Gastroesophageal sphincter (tissue), 3 donors: Measurements from ENCODE around the gene CENPF.

Experiments
- EP300 ChIP-seq: sonication (generic); formaldehyde crosslinking; IDR thresholded peaks from one replicate; pipeline ENCODE4 v1.6.1; 2017; ENCODE audit warnings: antibody characterized with exemption, mild to moderate bottlenecking
- POLR2A ChIP-seq, 2 donors: fragments of 450-650 bp; IDR thresholded peaks; one replicate each; pipeline ENCODE4 v1.6.1; 2017; ENCODE audit warnings: antibody characterized with exemption in 2 of 2, mild to moderate bottlenecking in 2 of 2, moderate library complexity in 1 of 2
- POLR2AphosphoS5 ChIP-seq: sonication (generic); formaldehyde crosslinking; IDR thresholded peaks from one replicate; pipeline ENCODE4 v1.6.1; 2017; ENCODE audit warnings: antibody characterized with exemption
- TF ChIP-seq, protein P1 (sequence below), 4 experiments: fragments of 200-600 bp in 2 of 4; fragments of 450-650 bp in 2 of 4; sonication (generic) in 1 of 4; IDR thresholded peaks; one replicate each; pipeline ENCODE4 v1.5.1; 2017 to 2019; ENCODE audit warnings: antibody characterized with exemption in 4 of 4, mild to moderate bottlenecking in 2 of 4, moderate library complexity in 2 of 4

DNA sequence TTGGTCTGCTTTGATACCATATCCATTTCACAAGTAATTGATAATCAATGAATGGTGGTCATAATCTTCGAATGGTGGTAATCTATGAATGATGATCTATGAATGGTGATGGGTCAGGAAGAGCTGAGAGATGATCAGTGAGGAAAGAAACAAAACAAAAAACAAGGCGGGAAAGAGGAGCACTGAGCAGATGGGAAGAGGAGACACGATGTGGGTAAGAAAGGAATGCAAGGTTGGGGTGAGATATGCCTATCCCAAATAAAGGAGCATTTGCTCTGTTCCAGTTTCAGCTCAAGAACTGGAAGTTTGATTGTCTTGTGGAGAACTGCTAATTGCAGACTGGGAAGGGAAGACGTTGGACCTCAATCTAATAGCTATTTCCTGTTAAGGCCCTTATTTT lies 73.8 kb downstream of the CENPF start:
- TF ChIP-seq, protein P1, sequence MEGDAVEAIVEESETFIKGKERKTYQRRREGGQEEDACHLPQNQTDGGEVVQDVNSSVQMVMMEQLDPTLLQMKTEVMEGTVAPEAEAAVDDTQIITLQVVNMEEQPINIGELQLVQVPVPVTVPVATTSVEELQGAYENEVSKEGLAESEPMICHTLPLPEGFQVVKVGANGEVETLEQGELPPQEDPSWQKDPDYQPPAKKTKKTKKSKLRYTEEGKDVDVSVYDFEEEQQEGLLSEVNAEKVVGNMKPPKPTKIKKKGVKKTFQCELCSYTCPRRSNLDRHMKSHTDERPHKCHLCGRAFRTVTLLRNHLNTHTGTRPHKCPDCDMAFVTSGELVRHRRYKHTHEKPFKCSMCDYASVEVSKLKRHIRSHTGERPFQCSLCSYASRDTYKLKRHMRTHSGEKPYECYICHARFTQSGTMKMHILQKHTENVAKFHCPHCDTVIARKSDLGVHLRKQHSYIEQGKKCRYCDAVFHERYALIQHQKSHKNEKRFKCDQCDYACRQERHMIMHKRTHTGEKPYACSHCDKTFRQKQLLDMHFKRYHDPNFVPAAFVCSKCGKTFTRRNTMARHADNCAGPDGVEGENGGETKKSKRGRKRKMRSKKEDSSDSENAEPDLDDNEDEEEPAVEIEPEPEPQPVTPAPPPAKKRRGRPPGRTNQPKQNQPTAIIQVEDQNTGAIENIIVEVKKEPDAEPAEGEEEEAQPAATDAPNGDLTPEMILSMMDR (IDR thresholded peaks at IDR 0.05), result no peak
- no peak for TF ChIP-seq POLR2A (IDR thresholded peaks at IDR 0.05)
- no peak for TF ChIP-seq EP300
- TF ChIP-seq POLR2AphosphoS5, result no peak
